ENCODE measurements around the gene LSG1.

DNA sequence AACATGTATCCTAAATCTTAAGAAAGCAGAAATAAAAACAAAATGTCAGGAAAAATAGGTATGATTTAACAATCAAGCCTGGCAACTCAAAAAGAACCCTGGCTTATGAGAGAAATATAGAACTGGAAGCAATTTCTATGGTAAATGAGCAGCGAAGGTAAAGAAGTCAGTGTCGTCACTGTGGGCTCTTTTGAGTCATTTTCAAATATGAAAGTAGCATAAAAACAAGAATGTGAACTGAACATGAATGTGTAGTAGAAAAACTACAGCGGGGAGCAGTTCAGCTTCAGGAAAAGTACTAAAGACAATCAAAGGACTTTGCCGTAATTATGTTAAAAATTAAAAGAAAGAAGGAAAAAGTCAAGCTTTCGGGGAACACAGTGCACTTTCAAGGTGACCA is 17.5 kb downstream of the LSG1 start:
- TF ChIP-seq, protein P1, sequence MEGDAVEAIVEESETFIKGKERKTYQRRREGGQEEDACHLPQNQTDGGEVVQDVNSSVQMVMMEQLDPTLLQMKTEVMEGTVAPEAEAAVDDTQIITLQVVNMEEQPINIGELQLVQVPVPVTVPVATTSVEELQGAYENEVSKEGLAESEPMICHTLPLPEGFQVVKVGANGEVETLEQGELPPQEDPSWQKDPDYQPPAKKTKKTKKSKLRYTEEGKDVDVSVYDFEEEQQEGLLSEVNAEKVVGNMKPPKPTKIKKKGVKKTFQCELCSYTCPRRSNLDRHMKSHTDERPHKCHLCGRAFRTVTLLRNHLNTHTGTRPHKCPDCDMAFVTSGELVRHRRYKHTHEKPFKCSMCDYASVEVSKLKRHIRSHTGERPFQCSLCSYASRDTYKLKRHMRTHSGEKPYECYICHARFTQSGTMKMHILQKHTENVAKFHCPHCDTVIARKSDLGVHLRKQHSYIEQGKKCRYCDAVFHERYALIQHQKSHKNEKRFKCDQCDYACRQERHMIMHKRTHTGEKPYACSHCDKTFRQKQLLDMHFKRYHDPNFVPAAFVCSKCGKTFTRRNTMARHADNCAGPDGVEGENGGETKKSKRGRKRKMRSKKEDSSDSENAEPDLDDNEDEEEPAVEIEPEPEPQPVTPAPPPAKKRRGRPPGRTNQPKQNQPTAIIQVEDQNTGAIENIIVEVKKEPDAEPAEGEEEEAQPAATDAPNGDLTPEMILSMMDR (conservative IDR thresholded peaks at IDR 0.05 in 1 of 2, IDR thresholded peaks at IDR 0.05 in 1 of 2; ENCODE audit: extremely low read depth in 1 of 2, insufficient read depth in 1 of 2, low read depth in 1 of 2, low read length in 2 of 2) = no peak
- TF ChIP-seq EZH2 (IDR thresholded peaks at IDR 0.05; ENCODE audit: borderline replicate concordance, low read length) = no peak

Measured in mammary epithelial cell (primary cell).